GM10248 (cell line): ENCODE data around the gene TMEM42.

ENCODE experiments used
- CTCF ChIA-PET: fragments of 300-600 bp; sonication (Branson Sonifier 250); formaldehyde crosslinking; extraction: SDS; loops from one replicate; lab custom pipeline; 2021; ENCODE audit warnings: antibody characterized with exemption; lab: Yijun Ruan, JAX
- POLR2A ChIA-PET: fragments of 350-650 bp; sonication (Branson Sonifier 250); formaldehyde crosslinking; extraction: SDS; loops from one replicate; lab custom pipeline; 2020; ENCODE audit warnings: antibody characterized with exemption; lab: Yijun Ruan, JAX
- DNase-seq: peaks from one replicate; pipeline ENCODE4 v3.0.0; 2012; ENCODE audit errors: extremely low spot score
- CTCF ChIP-seq: IDR thresholded peaks from 2 replicates; pipeline ENCODE4 v1.5.1; 2012; ENCODE audit warnings: mild to moderate bottlenecking, low read depth; ENCODE audit errors: extremely low read depth, missing control alignments, control extremely low read depth

The TMEM42 gene

GRCh38 chr3:44913868-44914468 is 52.3 kb downstream of the TMEM42 start:
- ChIA-PET CTCF (interaction anchor here (0.7 to 14.3 kb wide), 29 partner anchors 9 to 592 kb away, joined by 3 to 95 read pairs (median 5); partner anchors contain the start of genes EXOSC7 and ZDHHC3), POLR2A (no interaction called here)
- peak; percentile 77 for DNase-seq
- peak; percentile 83 for TF ChIP-seq CTCF

GRCh38 chr3:44914936-44915335 is 53.2 kb downstream of the TMEM42 start:
- CTCF ChIA-PET = interaction anchor here (1.0 to 14.3 kb wide), 20 partner anchors 9 to 593 kb away, joined by 3 to 95 read pairs (median 6); partner anchors contain the start of genes EXOSC7 and ZDHHC3
- no peak for DNase-seq
- POLR2A ChIA-PET = no interaction called here
- TF ChIP-seq CTCF = no peak
